HEK293T (cell line): Measurements from ENCODE around the gene DDN.

ENCODE experiments used
- CTCF ChIA-PET: fragments of 350-600 bp; formaldehyde crosslinking; extraction: SDS; loops from one replicate; lab custom pipeline; 2021; ENCODE audit warnings: antibody characterized with exemption, inconsistent platforms; lab: Yijun Ruan, JAX
- POLR2A ChIA-PET: fragments of 350-600 bp; formaldehyde crosslinking; extraction: SDS; loops from one replicate; lab custom pipeline; 2020; ENCODE audit warnings: antibody characterized with exemption, inconsistent platforms; lab: Yijun Ruan, JAX
- DNase-seq: peaks from one replicate; pipeline ENCODE4 v3.0.0; 2012; ENCODE audit warnings: mixed read lengths; ENCODE audit errors: extremely low spot score
- ARNT ChIP-seq: fragments of 450-650 bp; IDR thresholded peaks from 2 replicates; pipeline ENCODE4 v1.6.1; 2017; ENCODE audit warnings: mild to moderate bottlenecking
- BHLHE40 ChIP-seq: fragments of 450-650 bp; IDR thresholded peaks from 2 replicates; pipeline ENCODE4 v1.6.1; 2016; ENCODE audit warnings: mild to moderate bottlenecking, moderate library complexity, borderline replicate concordance
- CTBP1 ChIP-seq: fragments of 450-650 bp; IDR thresholded peaks from 2 replicates; pipeline ENCODE4 v1.6.1; 2016; ENCODE audit warnings: borderline replicate concordance
- ELF4 ChIP-seq: fragments of 450-650 bp; IDR thresholded peaks from 2 replicates; pipeline ENCODE4 v1.6.1; 2017; ENCODE audit warnings: antibody characterized with exemption
- FOXA1 ChIP-seq: fragments of 450-650 bp; IDR thresholded peaks from 2 replicates; pipeline ENCODE4 v1.6.1; 2016; ENCODE audit warnings: mild to moderate bottlenecking
- FOXK2 ChIP-seq: fragments of 450-650 bp; IDR thresholded peaks from 2 replicates; pipeline ENCODE4 v1.6.1; 2016; ENCODE audit warnings: mild to moderate bottlenecking
- FOXM1 ChIP-seq: fragments of 450-650 bp; IDR thresholded peaks from 2 replicates; pipeline ENCODE4 v1.6.1; 2017; ENCODE audit warnings: mild to moderate bottlenecking, borderline replicate concordance
- HDGF ChIP-seq: fragments of 450-650 bp; IDR thresholded peaks from 2 replicates; pipeline ENCODE4 v1.6.1; 2017; ENCODE audit warnings: antibody characterized with exemption, borderline replicate concordance
- L3MBTL2 ChIP-seq: fragments of 450-650 bp; conservative IDR thresholded peaks from 2 replicates; pipeline ENCODE4 v1.6.1; 2016; ENCODE audit warnings: mild to moderate bottlenecking
- LEF1 ChIP-seq: fragments of 450-650 bp; IDR thresholded peaks from 2 replicates; pipeline ENCODE4 v1.6.1; 2017; ENCODE audit warnings: mild to moderate bottlenecking, borderline replicate concordance
- NFRKB ChIP-seq: fragments of 450-650 bp; IDR thresholded peaks from 2 replicates; pipeline ENCODE4 v1.6.1; 2016; ENCODE audit warnings: mild to moderate bottlenecking, moderate library complexity
- PKNOX1 ChIP-seq: fragments of 450-650 bp; IDR thresholded peaks from 2 replicates; pipeline ENCODE4 v1.6.1; 2016
- SP1 ChIP-seq: fragments of 450-650 bp; IDR thresholded peaks from 2 replicates; pipeline ENCODE4 v1.6.1; 2017
- SUZ12 ChIP-seq: fragments of 450-650 bp; IDR thresholded peaks from 2 replicates; pipeline ENCODE4 v1.6.1; 2016; ENCODE audit warnings: mild to moderate bottlenecking
- TARDBP ChIP-seq: fragments of 450-650 bp; IDR thresholded peaks from 2 replicates; pipeline ENCODE4 v1.6.1; 2016
- ZNF384 ChIP-seq: fragments of 450-650 bp; IDR thresholded peaks from 2 replicates; pipeline ENCODE4 v1.6.1; 2016

The DDN gene

GRCh38 chr12:48968467-48968866 is 30.7 kb downstream of the DDN start:
- DNase-seq: no peak
- POLR2A ChIA-PET: interaction anchor here (2.0 kb wide), 1 partner anchor 11 kb away, joined by 9 read pairs; the partner anchor contains the start of gene ARF3
- TF ChIP-seq ELF4 (no peak), L3MBTL2 (no peak), ARNT (no peak), PKNOX1 (no peak), SP1 (no peak)
- CTCF ChIA-PET: interaction anchor here (2.2 to 5.7 kb wide), 3 partner anchors 9 to 32 kb away, joined by 7 to 26 read pairs (median 10); partner anchors contain the start of gene WNT1

- ChIA-PET CTCF (interaction anchor here (2.2 to 5.7 kb wide), 3 partner anchors 10 to 32 kb away, joined by 7 to 26 read pairs (median 10); partner anchors contain the start of gene WNT1), POLR2A (interaction anchor here (2.0 kb wide), 1 partner anchor 10 kb away, joined by 9 read pairs; the partner anchor contains the start of gene ARF3)
- DNase-seq: no peak
- TF ChIP-seq SP1 (no peak), FOXM1 (no peak), HDGF (no peak), TARDBP (no peak), ARNT (no peak)
Observed at GRCh38 chr12:48967991-48968390, 31.2 kb downstream of the DDN start.

DNA sequence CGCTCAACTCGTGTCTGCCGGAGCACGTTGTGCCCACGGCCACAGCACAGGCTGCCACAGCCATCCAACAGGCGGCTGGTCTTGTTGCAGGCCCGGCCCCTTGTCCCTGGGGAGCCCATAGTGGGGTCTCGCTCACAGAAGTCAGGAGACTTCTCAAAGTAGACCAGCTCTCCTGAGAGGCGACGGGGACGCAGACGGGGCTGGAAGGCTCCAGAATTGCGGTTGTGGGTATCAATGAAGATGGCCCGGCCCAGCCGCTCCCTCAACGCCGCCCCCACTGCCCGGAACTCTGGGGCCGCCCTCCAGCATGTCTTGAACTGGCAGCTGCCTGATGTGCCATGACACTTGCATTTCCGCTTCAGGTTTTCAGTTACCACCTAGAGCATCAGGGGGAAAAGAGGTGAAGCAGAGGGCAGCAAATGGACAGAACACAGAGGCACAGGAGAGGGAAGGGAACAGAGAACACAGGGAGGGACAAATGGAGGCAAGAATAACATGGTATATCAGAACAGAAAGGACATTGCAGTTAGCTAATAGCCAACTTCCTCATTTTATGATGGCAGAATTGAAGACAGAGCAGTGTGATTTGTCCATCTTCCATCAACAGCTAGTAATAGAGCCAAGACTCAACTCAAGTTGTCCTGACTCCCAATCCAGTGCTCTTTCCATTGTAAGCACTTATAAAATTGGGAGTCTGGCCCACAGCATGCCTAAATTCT is 32.8 kb downstream of the DDN start:
- POLR2A ChIA-PET: interaction anchor here (1.2 kb wide), 1 partner anchor 9 kb away, joined by 4 read pairs; the partner anchor contains the start of gene ARF3
- DNase-seq: no peak
- TF ChIP-seq ZNF384 (no peak), LEF1 (no peak), HDGF (no peak), TARDBP (no peak), FOXM1 (no peak), BHLHE40 (no peak), SUZ12 (no peak)
- CTCF ChIA-PET: interaction anchor here (0.8 to 3.1 kb wide), 4 partner anchors 9 to 53 kb away, joined by 3 to 10 read pairs (median 3); partner anchors contain the start of gene ARF3

GRCh38 chr12:48965298-48965838 is 33.8 kb downstream of the DDN start:
- ChIA-PET CTCF (no interaction called here), POLR2A (no interaction called here)
- DNase-seq: no peak
- TF ChIP-seq SP1 (no peak), L3MBTL2 (no peak), FOXM1 (no peak), TARDBP (no peak), ELF4 (no peak), FOXA1 (no peak), FOXK2 (no peak), NFRKB (no peak), CTBP1 (no peak), ARNT (no peak), LEF1 (no peak), ZNF384 (no peak)

DNA sequence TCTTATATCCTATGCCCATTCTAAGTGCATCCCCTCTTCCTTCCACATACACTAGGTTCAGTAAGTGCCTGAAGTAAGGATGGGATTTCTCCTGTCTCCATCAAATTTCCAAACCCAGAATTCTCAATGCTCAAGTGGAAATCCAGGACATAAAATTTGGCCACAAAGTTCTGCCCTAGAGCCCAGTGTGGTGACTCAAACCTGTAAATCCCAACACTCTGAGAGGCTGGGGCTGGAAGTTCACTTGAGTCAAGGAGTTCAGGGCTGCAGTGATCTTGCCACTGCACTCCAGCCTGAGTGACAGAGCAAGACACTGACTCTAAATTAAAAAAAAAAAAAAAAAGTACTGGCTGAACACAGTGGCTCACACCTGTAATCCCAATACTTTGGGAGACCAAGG is 37.4 kb downstream of the DDN start:
- ChIA-PET POLR2A (no interaction called here), CTCF (no interaction called here)
- DNase-seq: no peak
- no peak for TF ChIP-seq L3MBTL2
- TF ChIP-seq BHLHE40: no peak
- TF ChIP-seq CTBP1: no peak
- no peak for TF ChIP-seq FOXA1
- no peak for TF ChIP-seq ARNT
- no peak for TF ChIP-seq ELF4
- no peak for TF ChIP-seq NFRKB
- no peak for TF ChIP-seq HDGF
- TF ChIP-seq FOXK2: no peak
- TF ChIP-seq LEF1: no peak
- no peak for TF ChIP-seq PKNOX1
- no peak for TF ChIP-seq FOXM1
- no peak for TF ChIP-seq SUZ12
- no peak for TF ChIP-seq TARDBP
- TF ChIP-seq ZNF384: no peak
- TF ChIP-seq SP1: no peak

- ChIA-PET POLR2A (no interaction called here), CTCF (no interaction called here)
- DNase-seq: no peak
- TF ChIP-seq NFRKB (no peak), ZNF384 (no peak), PKNOX1 (no peak), LEF1 (no peak), FOXA1 (no peak), ARNT (no peak), CTBP1 (no peak), TARDBP (no peak), L3MBTL2 (no peak), FOXK2 (no peak)
Observed at GRCh38 chr12:48961331-48961730, 37.8 kb downstream of the DDN start.

- CTCF ChIA-PET: no interaction called here
- no peak for TF ChIP-seq FOXA1
- no peak for TF ChIP-seq CTBP1
- no peak for TF ChIP-seq BHLHE40
- no peak for TF ChIP-seq FOXK2
- no peak for TF ChIP-seq HDGF
- no peak for TF ChIP-seq FOXM1
- no peak for TF ChIP-seq NFRKB
- POLR2A ChIA-PET: no interaction called here
- DNase-seq: no peak
Observed at GRCh38 chr12:48960834-48961233, 38.3 kb downstream of the DDN start.
